GM23338 (cell line): ENCODE results near the gene SURF4.

ENCODE experiments used
- CTCF ChIP-seq, 2 experiments: fragments of 200-600 bp in 1 of 2; sonication (generic) in 1 of 2; conservative IDR thresholded peaks; 2 replicates each; pipeline versions ENCODE4 v1.5.1 to v1.6.1; 2016 to 2017; ENCODE audit warnings: antibody characterized with exemption in 2 of 2, low read depth in 2 of 2, mild to moderate bottlenecking in 2 of 2, moderate library complexity in 1 of 2
- ETS1 ChIP-seq: IDR thresholded peaks from 2 replicates; pipeline ENCODE4 v1.6.1; 2016; ENCODE audit warnings: antibody characterized with exemption
- EZH2 ChIP-seq: fragments of 200-600 bp; sonication (generic); IDR thresholded peaks from one replicate; pipeline ENCODE4 v1.8.0; 2017; ENCODE audit warnings: antibody characterized with exemption, mild to moderate bottlenecking, low read depth; ENCODE audit not compliant: unreplicated experiment
- EZH2phosphoT487 ChIP-seq: fragments of 200-600 bp; sonication (generic); IDR thresholded peaks from one replicate; pipeline ENCODE4 v1.8.1; 2018; ENCODE audit warnings: antibody characterized with exemption; ENCODE audit not compliant: unreplicated experiment
- JUNB ChIP-seq: IDR thresholded peaks from one replicate; pipeline ENCODE4 v1.6.1; 2016; ENCODE audit warnings: antibody characterized with exemption; ENCODE audit not compliant: unreplicated experiment
- NANOG ChIP-seq: IDR thresholded peaks from 2 replicates; pipeline ENCODE4 v1.6.1; 2016; ENCODE audit warnings: antibody characterized with exemption, borderline replicate concordance
- POLR2AphosphoS5 ChIP-seq: IDR thresholded peaks from 2 replicates; pipeline ENCODE4 v1.6.1; 2016; ENCODE audit warnings: antibody characterized with exemption, low read depth
- ZNF114 ChIP-seq: fragments of 250-450 bp; sonication (Bioruptor Pico); IDR thresholded peaks from 2 replicates; pipeline ENCODE4 v1.5.0; 2020; ENCODE audit warnings: mild to moderate bottlenecking, moderate library complexity
- ZNF331 ChIP-seq: fragments of 250-450 bp; sonication (Bioruptor Pico); IDR thresholded peaks from 2 replicates; pipeline ENCODE4 v1.5.0; 2020; ENCODE audit warnings: low read depth, mild to moderate bottlenecking, moderate library complexity
- TF ChIP-seq, protein P1 (sequence below): IDR thresholded peaks from one replicate; pipeline ENCODE4 v1.6.1; 2018; ENCODE audit warnings: antibody characterized with exemption; ENCODE audit not compliant: unreplicated experiment

- no peak for TF ChIP-seq CTCF (conservative IDR thresholded peaks at IDR 0.05; ENCODE audit: low read depth in 2 of 2)
- TF ChIP-seq EZH2: no peak
- TF ChIP-seq, protein P1, sequence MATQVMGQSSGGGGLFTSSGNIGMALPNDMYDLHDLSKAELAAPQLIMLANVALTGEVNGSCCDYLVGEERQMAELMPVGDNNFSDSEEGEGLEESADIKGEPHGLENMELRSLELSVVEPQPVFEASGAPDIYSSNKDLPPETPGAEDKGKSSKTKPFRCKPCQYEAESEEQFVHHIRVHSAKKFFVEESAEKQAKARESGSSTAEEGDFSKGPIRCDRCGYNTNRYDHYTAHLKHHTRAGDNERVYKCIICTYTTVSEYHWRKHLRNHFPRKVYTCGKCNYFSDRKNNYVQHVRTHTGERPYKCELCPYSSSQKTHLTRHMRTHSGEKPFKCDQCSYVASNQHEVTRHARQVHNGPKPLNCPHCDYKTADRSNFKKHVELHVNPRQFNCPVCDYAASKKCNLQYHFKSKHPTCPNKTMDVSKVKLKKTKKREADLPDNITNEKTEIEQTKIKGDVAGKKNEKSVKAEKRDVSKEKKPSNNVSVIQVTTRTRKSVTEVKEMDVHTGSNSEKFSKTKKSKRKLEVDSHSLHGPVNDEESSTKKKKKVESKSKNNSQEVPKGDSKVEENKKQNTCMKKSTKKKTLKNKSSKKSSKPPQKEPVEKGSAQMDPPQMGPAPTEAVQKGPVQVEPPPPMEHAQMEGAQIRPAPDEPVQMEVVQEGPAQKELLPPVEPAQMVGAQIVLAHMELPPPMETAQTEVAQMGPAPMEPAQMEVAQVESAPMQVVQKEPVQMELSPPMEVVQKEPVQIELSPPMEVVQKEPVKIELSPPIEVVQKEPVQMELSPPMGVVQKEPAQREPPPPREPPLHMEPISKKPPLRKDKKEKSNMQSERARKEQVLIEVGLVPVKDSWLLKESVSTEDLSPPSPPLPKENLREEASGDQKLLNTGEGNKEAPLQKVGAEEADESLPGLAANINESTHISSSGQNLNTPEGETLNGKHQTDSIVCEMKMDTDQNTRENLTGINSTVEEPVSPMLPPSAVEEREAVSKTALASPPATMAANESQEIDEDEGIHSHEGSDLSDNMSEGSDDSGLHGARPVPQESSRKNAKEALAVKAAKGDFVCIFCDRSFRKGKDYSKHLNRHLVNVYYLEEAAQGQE: no peak
- no peak for TF ChIP-seq POLR2AphosphoS5
- no peak for TF ChIP-seq ZNF114
- TF ChIP-seq ZNF331 (CRISPR knock-in tag): no peak
- TF ChIP-seq JUNB: no peak
- no peak for TF ChIP-seq EZH2phosphoT487
- TF ChIP-seq NANOG: no peak
- TF ChIP-seq ETS1: no peak
Observed at GRCh38 chr9:133322701-133323100, 53.2 kb downstream of the SURF4 start.
